Central memory CD4-positive, alpha-beta T cell (primary cell): ENCODE results near the gene CSH2.
"Not testable (repeated sequence)": the region's sequence is repeated elsewhere in the genome, so short reads cannot be mapped to it uniquely, and the experiment has no call there.

Source experiments
- DNase-seq: peaks from one replicate; pipeline ENCODE4 v3.0.0; 2022

The CSH2 gene

DNA sequence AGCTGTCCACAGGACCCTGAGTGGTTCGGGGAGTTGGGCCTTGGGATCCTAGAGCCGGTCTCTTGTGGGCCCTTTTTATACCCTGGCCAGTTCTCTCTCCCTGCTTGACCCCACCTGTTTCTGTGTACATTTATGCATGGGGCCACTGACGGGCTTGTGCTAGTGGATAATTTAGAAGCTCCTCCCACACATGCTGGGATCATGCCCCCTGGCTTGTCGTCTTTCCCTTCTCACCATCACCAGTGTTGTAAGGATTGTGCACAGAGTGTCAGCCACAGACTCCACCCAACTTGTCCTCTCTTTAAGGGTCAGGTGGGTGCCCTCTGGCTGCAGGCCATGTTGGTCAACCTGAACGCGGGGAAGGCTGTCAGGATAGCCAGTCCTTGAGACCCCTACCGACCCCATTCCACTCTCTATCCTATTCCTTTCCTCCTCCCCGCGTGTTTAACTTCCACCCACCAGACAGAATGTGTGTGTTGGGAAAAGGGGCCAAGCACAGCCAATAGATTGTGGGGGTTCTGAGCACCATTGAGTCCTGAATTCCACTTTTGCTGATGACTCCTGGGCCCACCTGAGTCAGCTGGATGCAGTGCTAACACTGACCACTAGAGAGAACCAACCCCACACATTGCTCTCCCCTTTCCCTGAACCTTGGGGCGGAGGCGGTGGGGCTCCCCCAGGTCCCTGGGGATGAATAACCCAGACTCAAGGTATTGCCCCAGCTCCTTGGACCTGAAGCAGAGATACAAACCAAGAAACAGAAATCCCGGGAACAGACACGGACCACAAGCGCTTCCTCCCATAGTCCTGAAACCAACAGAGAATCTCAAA lies 23.3 kb upstream of the CSH2 start, which contains the start of gene CSH1:
Gene CSH1, minus strand, starts transcription at position 51 of the 831 bp plus-strand sequence. CDS start 63 bp downstream, outside the sequence.
- DNase-seq: not testable (repeated sequence)

DNA sequence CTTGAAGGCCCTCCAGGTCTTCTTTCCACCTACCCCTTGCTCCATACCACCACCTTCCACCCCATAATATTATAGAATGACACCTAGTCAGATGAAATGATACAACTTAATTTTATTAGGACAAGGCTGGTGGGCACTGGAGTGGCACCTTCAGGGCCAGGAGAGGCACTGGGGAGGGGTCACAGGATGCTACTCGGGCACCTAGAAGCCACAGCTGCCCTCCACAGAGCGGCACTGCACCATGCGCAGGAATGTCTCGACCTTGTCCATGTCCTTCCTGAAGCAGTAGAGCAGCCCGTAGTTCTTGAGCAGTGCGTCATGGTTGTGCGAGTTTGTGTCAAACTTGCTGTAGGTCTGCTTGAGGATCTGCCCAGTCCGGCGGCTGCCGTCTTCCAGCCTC lies 21.3 kb upstream of the CSH2 start:
- DNase-seq: not testable (repeated sequence)

DNA sequence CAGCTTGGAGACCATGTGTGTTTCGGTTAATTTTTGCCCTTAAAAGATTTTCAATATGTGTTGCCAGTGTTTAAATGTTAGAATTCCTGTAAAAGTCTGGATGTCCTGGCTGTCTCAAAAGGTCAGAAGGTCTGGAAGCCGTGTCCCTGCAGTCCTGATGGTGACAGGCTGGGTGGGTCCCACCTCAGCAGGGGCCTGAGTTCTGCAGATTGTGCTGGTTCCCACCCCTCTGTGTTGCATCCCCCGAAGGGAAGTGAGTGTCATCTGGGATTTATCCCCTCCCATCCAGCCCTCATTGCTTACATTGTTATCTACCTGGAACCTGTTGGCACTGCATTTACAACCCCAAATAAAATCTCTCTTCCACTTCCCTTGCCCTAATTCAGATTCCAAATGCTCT lies 20.5 kb upstream of the CSH2 start:
- not testable (repeated sequence) for DNase-seq

DNA sequence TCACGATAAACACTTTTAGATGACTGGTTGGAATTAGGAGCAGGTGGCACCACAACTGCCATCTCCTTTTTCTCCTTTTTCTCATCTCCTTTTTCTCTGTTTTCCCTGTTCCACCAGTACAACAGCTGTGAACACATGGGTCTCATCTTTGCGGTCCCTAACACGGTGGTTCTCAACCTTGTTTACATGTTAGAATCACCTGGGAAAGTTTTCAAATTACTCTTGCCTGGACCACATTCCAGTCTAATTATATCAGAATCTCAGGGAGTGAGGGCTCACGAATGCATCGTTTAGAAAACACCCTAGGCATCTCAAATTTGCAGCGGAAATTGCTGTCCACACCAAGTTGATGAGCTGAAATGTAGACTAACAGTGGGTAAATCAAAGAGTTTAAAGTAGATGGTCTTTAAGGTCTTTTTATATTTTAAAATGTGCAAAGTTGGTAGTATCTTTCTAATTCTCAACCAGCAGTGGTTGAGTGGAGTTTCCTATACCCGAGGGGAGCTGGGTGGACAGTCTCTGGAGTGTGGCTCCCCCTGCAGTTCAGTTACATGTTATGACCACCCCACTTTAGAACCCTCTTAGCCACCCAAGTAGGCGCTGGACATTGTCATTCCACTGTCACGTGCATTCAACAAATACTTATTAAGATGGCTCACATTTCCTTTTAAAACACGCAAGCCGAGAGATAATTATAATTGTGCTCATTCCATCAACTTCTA lies 19.0 kb upstream of the CSH2 start:
- not testable (repeated sequence) for DNase-seq

DNA sequence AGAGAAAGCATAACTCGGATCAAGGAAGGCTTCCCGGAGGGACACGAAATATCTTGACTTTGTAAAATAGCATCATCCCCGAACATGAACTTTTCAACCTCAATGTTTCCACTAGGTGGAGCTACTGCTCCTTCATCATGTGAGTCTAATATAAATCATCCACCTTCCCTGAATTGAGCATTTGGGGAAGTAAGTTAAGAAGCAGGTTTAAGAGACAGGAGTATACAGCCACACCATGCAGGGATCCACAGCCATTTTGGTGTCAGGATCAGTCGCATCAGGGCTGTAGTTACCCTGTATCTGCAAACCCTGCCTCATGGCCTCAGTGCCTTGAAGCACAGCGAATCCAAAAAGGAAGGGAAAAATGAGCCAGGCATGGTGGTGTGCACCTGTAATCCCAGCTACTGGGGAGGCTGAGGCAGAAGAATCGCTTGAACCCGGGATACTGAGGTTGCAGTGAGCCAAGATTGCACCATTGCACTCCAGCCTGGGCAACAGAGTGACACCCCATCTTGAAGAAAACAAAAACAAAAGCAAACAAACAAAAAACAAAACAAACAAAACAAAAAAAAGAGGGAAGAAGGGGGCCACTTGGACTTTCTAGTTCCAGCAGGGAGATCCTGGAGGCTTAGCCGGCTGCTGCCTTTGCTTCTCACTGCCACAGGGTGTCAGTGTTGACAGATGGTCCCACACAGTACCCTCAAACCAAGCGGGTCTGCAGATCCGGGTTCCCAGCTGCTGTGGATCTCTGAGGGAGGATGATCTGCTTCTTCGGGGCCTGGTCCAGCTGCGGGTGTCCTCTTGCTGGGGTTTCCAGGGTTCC lies 15.8 kb upstream of the CSH2 start:
- not testable (repeated sequence) for DNase-seq

DNA sequence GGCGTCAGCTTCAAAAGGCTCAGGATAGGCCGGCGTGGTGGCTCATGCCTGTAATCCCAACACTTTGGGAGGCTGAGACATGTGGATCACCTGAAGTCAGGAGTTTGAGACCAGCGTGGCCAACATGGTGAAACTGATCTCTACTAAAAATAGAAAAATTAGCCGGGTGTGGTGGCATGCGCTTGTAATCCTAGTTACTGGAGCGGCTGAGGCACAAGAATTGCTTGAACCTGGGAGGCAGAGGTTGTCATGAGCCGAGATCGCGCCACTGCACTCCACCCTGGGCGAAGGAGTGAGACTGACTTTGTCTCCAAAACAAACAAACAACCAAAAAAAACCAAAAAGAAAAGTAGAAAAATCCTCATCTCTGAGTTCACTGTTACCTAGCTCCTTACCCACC lies 11.6 kb upstream of the CSH2 start:
- not testable (repeated sequence) for DNase-seq

DNA sequence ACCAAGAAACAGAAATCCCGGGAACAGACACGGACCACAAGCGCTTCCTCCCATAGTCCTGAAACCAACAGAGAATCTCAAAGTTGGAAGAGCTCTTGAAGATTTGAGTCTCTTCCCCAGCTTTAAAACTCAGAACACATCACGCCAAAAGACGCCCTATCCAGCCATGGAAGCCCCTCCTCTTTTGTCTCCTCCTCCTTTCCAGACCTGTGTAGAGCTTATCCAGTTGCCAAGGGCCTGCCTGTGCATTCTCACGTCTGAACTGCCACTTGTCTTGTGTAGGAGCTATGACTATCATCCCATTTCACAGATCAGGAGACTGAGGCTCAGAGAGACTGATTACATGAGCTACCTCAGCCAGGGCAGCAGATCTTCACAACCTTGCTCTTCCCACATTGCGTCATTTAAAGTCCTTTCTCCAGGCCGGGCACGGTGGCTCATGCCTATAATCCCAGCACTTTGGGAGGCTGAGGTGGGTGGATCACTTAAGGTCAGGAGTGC lies 9.2 kb upstream of the CSH2 start:
- DNase-seq: not testable (repeated sequence)

DNA sequence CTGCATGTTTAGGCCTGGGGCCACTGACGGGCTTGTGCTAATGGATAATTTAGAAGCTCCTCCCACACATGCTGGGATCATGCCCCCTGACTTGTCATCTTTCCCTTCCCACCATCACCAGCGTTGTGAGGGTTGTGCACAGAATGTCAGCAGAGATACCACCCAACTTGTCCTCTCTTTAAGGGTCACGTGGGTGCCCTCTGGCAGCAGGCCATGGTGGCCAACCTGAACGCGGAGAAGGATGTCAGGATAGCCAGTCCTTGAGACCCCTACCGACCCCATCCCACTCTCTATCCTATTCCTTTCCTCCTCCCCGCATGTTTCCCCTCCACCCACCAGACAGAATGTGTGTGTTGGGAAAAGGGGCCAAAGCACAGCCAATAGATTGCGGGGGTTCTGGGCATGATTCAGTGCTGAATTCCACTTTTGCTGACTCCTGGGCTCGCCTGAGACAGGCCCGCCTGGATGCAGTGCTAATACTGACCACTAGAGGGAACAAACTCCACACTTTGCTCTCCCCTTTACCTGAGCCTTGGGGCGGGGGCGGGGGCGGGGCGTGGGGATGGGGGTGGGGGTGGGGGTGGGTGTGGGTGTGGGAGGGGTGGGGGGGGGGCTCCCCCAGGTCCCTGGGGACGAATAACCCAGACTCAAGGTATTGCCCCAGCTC lies 8.6 kb upstream of the CSH2 start, which contains the start of gene GH2:
Gene GH2, minus strand, starts transcription at position 10 of the 667 bp plus-strand sequence. CDS start 143 bp downstream, outside the sequence.
- peak; percentile 30 for DNase-seq

DNA sequence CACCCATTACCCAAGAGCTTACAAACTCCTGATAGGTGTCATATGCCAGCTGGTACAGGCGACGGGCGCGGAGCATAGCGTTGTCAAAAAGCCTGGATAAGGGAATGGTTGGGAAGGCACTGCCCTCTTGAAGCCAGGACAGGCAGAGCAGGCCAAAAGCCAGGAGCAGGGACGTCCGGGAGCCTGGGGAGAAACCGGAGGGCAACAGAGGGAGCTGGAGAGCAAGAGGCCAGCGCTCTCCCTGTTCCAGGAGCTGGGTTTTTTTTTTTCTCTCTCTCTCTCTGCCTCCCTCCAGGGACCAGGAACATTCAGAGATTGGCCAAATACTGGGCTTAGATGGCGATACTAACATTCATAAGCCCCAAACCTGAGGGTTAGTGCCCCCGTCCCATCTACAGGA lies 7.9 kb upstream of the CSH2 start:
- not testable (repeated sequence) for DNase-seq

DNA sequence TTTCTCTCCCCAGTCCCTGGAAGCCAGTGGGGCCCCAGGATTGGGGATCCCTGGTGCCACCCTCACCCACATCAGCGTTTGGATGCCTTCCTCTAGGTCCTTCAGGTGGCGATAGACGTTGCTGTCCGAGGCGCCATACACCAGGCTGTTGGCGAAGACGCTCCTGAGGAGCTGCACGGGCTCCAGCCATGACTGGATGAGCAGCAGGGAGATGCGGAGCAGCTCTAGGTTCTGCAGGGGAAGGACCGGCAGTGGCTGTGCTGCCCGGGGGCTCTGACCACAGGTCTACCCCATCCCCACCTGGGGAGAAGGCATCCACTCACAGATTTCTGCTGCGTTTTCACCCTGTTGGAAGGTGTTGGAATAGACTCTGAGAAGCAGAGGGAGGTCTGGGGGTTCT lies 7.2 kb upstream of the CSH2 start:
- DNase-seq: no peak

DNA sequence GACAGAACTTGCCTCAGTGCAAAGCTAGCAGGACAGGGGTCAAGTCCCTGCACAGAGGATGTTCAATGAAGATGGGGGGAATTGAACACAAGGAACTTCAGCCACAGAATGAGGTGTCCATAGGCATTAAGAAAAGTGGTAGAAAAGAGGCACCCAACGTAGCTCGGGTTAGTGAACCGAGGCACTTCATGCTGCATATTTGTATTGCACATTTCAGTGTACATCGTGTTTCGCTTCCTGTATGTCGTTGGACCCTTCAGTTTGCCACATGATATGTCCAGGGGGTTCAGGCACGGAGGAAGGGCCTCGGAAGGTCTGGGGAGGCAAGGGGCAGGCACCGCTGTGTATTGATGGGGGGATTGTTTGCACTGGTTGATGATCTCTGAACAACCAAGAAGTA lies 4.9 kb upstream of the CSH2 start:
- not testable (repeated sequence) for DNase-seq

DNA sequence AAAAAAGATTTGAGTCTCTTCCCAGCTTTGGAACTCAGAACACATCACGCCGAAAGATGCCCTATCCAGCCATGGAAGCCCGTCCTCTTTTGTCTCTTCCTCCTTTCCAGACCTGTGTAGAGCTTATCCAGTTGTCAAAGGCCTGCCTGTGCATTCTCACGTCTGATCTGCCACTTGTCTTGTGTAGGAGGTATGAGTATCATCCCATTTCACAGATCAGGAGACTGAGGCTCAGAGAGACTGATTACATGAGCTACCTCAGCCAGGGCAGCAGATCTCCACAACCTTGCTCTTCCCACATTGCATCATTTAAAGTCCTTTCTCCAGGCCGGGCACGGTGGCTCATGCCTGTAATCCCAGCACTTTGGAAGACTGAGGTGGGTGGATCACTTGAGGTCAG lies 1.2 kb upstream of the CSH2 start:
- DNase-seq: not testable (repeated sequence)

DNA sequence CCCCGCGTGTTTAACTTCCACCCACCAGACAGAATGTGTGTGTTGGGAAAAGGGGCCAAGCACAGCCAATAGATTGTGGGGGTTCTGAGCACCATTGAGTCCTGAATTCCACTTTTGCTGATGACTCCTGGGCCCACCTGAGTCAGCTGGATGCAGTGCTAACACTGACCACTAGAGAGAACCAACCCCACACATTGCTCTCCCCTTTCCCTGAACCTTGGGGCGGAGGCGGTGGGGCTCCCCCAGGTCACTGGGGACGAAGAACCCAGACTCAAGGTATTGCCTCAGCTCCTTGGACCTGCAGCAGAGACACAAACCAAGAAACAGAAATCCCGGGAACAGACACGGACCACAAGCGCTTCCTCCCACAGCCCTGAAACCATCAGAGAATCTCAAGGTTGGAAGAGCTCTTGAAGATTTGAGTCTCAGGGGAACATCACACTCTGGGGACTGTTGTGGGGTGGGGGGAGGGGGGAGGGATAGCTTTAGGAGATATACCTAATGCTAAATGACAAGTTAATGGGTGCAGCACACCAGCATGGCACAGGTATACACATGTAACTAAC lies 667 bp upstream of the CSH2 start:
- not testable (repeated sequence) for DNase-seq

DNA sequence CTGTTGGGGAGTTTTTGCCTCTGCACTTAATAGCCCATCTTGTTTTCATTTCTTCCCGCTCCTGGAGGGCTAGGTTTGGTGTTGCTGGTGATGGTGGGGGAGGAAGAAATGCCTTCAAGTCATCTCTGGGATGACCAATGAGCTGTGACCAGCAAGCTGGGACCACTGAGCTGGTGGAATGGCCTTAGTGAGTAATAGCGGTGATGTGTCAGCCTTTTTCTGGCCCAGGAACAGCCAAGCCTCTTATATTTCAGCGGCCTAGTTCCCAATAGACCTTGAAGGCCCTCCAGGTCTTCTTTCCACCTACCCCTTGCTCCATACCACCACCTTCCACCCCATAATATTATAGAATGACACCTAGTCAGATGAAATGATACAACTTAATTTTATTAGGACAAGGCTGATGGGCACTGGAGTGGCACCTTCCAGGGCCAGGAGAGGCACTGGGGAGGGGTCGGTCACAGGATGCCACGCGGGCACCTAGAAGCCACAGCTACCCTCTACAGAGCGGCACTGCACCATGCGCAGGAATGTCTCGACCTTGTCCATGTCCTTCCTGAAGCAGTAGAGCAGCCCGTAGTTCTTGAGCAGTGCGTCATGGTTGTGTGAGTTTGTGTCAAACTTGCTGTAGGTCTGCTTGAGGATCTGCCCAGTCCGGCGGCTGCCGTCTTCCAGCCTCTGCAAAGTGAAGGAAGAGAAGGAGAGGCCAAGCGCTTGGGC lies 1.7 kb downstream of the CSH2 start:
- DNase-seq: not testable (repeated sequence)

DNA sequence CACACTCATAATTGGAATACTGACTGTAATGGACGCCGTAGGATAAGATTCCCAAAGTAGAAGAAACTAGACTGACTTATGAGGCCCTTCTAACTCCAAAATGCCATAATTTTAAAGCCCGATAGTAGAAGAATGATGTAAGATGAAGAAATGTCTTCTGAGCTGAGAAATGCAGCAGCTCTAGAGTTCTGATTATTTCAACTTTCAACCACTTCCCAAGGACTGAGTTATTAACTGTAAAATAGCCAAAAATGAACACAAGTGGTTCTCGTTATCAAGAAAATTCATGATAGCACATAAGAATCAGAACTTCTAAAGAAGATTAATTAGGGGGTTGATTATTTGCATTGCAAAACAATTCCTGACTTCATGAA lies 3.2 kb downstream of the CSH2 start:
- DNase-seq: not testable (repeated sequence)

DNA sequence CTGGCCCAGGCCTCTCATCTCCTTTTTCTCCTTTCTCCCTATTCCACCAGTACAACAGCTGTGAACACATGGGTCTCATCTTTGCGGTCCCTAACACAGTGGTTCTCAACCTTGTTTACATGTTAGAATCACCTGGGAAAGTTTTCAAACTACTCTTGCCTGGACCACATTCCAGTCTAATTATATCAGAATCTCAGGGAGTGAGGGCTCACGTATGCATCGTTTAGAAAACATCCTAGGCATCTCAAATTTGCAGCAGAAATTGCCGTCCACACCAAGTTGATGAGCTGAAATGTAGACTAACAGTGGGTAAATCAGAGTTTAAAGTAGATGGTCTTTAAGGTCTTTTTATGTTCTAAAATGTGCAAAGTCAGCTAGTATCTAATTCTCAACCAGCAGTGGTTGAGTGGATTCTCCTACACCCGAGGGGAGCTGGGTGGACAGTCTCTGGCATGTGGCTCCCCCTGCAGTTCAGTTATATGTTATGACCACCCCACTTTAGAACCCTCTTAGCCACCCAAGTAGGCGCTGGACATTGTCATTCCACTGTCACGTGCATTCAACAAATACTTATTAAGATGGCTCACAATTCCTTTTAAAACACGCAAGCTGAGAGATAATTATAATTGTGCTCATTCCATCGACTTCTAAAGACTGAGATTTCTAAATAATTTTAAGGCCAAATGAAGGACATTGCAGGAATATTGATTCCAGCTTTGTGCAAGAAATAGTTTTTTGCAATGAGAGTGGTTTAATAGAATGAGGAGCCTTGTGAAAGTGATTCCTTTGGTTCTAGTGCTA lies 3.8 kb downstream of the CSH2 start:
- not testable (repeated sequence) for DNase-seq

DNA sequence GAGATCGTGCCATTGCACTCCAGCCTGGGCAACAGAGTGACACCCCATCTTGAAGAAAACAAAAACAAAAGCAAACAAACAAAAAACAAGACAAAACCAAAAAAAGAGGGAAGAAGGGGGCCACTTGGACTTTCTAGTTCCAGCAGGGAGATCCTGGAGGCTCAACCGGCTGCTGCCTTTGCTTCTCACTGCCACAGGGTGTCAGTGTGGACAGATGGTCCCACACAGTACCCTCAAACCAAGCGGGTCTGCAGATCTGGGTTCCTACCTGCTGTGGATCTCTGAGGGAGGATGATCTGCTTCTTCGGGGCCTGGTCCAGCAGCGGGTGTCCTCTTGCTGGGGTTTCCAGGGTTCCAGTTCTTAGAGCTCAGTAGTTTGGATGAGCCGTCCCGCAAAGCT lies 6.9 kb downstream of the CSH2 start:
- DNase-seq: not testable (repeated sequence)

DNA sequence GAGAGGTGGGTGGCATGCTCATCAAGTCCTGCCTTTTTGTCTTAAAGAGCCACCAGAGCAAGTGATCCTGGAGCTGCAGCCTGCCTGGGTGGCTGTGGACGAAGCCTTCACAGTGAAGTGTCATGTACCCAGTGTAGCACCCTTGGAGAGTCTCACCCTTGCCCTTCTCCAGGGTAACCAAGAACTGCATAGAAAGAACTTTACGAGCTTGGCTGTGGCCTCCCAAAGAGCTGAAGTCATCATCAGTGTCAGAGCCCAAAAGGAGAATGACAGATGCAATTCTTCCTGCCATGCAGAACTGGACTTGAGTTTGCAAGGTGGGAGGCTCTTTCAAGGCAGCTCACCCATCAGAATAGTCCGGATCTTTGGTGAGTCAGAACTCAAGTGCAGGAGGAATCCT lies 14.2 kb downstream of the CSH2 start:
- no peak for DNase-seq

DNA sequence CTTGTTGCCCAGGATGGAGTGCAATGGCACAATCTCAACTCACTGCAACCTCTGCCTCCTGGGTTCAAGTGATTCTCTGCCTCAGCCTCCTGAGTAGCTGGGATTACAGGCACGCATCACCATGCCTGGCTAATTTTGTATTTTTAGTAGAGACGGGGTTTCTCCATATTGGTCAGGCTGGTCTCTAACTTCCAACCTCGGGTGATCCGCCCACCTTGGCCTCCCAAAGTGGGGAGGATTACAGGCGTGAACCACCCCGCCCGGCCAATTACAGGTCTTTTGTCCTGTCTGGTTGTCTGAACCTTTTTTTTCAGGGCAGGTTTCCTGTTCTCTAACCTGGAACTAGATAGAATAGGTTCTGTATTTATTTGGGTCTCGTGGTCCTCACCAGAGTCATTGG lies 17.1 kb downstream of the CSH2 start:
- DNase-seq: not testable (repeated sequence)

DNA sequence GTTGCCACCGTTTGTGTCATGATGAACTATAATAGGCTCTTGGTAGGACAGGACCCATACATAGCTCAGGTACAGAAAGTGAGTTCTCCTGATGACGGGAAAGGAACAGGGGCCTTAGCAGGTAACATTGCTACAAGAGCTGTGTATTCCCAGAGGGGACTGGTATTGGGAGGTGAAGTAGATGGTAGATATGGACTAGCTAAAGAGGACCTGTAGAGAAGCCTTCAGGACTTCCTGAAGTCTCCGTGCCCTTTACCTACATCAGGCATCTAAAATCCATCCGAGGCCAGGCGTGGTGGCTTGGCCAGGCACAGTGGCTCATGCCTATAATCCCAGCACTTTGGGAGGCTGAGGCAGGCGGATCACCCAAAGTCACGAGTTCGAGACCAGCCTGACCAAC lies 18.3 kb downstream of the CSH2 start:
- DNase-seq: no peak
